GM12874 (cell line): Measurements from ENCODE around the gene TNC.

Source experiments
- CTCF ChIP-seq: IDR thresholded peaks from 2 replicates; pipeline ENCODE4 v1.5.1; 2011; ENCODE audit warnings: low read depth, mild to moderate bottlenecking, control low read depth, low read length, moderate library complexity; ENCODE audit not compliant: insufficient read depth

TNC gene

DNA sequence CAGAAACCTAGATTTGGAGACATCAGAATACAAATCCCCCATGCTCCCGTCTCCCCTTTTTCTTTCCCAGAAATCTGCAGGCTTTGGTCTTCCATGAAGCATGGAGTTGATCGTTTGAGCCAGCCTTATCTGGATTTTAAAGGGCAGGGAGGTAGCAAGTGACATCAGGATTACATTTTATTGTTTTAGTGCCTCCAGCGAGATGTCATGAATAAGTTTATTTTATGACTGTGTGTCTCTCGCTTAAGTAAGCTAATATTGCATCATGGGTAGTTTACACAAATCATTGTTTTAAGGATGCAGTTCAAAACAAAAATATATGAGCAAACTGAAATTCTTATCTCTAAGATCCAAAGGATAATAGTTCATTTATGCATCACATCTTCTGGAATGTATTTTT, 136.9 kb downstream of the TNC start:
- TF ChIP-seq CTCF = no peak

DNA sequence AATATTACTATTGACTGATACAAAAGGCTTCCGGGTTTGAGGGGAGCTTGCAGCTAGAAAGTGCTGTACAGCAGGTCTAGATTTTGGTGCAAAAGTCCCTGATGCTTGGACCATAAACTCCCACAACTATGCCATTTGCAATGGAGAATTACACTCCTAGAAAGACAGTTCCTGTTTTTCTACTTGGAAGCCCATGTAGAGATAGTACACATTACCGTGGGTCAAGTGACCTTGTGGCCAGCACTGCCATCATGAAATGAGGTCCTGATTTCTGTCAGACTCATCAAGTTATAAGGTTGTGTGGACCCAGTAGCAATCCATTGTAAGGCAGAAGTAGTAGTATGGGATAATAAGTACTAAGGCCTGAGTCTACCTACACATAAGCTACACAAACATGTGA, 144.7 kb downstream of the TNC start:
- no peak for TF ChIP-seq CTCF

DNA sequence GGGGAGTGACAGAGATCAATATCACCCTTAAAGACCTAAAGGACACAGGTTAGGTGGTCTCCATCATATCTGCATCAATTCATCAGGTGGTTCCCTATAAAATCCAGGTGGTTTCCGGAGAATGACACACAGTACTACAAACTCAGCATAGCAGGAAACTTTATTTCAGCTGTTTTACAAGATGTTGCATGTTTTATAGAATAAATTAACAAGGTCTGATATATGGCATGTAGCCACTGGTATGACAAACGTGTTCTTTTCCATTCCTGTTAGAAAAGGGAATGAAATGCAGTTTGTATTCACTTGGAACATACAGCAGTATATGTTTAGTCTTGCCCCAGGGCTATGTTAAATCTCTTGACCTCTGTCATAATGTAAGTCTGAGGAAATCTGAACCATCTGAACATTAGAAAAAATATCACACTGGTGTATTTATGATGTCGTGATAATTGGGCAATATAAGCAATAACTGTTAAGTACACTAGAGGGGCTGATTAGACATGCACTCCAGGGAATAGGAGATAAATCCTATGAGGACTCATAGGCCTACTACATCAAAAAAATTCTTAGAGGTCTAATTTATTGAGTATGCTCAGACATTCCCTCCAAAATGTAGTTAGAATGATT, 145.3 kb downstream of the TNC start:
- TF ChIP-seq CTCF = no peak
